Left colon (tissue), 2 donors: ENCODE measurements around the gene THAP5. TPM values are rescaled to one million over a fixed set of nuclear protein-coding genes. Genes with fewer than 3 reads are reported as not detected.

Experiments used
- ATAC-seq: fragments of 200-7000 bp; cut with Tn5 transposase; one replicate; pipeline ENCODE4 v1.9.1; 2020; ENCODE audit warnings: mild to moderate bottlenecking, moderate library complexity
- DNase-seq, 2 donors: peaks; one replicate each; pipeline ENCODE4 v3.0.0-alpha.2; 2020
- intact Hi-C, 2 donors: fragments of 100-400 bp; cut with DNase I in 1 of 2; cut with micrococcal nuclease in 1 of 2; formaldehyde crosslinking; loops; one replicate each; pipeline versions ENCODE4 v1.11.2 to v1.14.0; 2022; cut with DNase I, micrococcal nuclease
- long read RNA-seq: library from polyadenylated mRNA; unstranded; transcript quantifications from one replicate; pipeline ENCODE4 v2.0.0, GENCODE V29; 2021
- total RNA-seq, 2 donors: library from RNA; stranded (reverse); fragmentation: NEBNext Ultra II Directional; extraction: Animal tissue kit (Norgen Biotek cat#: 25700); gene quantifications; one replicate each; pipeline ENCODE4 v1.2.1, GENCODE V29; 2021
- donor health status: DM: no; HTN: no; CAD: no.
- donor health status: DM: yes; HTN: yes; CAD: no.

The THAP5 gene, protein sequence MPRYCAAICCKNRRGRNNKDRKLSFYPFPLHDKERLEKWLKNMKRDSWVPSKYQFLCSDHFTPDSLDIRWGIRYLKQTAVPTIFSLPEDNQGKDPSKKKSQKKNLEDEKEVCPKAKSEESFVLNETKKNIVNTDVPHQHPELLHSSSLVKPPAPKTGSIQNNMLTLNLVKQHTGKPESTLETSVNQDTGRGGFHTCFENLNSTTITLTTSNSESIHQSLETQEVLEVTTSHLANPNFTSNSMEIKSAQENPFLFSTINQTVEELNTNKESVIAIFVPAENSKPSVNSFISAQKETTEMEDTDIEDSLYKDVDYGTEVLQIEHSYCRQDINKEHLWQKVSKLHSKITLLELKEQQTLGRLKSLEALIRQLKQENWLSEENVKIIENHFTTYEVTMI
- total RNA-seq, result 10 to 100 TPM; 15.7 to 20.5 TPM
- long read RNA-seq, transcript THAP5-208 (2 exons, 880 nt), result minor isoform, 5 of 13 reads
- long read RNA-seq, transcript THAP5-203 (3 exons, 3,306 nt), result major isoform, 8 of 13 reads
- long read RNA-seq, partial matches to known transcripts, result 0 of 13 reads
- long read RNA-seq, other reads (novel, unspliced or antisense), result 0 of 13 reads

DNA sequence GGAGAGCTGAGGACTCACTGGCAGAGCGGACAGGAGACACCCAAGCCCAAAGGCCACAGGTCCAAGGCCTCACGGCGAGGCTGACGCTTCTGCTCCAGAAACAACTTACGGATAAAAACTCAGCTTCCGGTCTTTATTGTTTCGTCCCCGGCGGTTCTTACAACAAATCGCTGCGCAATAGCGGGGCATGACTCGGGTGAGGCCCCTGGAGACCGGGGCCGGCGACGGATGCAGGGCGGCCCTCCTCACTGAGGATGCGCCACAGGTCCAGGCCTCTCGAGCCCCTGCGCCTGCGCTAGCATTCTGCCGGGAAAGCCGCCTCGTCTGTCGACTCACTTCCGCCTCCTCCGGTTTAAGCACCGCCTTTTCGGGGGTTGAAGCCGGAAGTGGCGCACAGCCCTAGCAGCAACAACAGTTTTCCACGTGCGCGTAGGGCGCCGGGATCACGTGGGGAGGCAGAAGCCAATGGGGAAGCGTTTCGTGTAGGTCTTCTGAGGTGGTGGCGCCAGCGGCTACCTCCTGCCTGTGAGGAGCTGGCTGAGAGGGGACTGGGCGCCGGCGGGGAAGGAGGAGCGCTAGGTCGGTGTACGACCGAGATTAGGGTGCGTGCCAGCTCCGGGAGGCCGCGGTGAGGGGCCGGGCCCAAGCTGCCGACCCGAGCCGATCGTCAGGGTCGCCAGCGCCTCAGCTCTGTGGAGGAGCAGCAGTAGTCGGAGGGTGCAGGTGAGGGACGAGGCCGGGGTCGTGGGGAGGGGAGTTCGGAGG is at the start of gene THAP5, which contains the start of gene DNAJB9:
THAP5 (minus strand) TSS at position 326 of the 765 bp plus-strand sequence; CDS start at position 189, 137 bp downstream.
DNAJB9 (plus strand) TSS at position 494 of the 765 bp plus-strand sequence. CDS start 1,853 bp downstream, outside the sequence.
- intact Hi-C loops, result loop anchor here in 1 of 2 donors (2.0 kb wide), 1 partner anchor 41 kb away; no protein-coding TSS in a partner anchor
- DNase-seq (peak; percentile 98 to 100), ATAC-seq (peak; percentile 94)

DNA sequence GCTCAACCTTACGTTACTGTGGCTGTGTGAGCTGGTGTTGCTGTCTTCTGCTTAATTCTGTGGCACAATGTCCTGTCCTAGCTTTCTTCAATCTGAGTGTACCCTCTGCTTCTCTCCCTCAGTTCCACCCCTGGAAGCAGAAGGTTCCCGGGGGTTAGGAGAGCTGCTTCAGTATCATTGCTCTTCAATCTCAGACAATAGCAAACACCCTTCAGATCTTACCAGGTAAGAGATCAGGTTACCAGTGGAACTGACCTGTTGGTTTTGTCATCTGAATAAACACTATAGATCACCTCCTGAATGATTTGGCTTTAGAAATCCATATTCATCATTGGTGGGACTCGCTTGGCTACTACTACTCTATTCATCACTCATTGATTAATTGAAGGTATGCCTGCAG is 48.5 kb upstream of the THAP5 start:
- no peak for DNase-seq

DNA sequence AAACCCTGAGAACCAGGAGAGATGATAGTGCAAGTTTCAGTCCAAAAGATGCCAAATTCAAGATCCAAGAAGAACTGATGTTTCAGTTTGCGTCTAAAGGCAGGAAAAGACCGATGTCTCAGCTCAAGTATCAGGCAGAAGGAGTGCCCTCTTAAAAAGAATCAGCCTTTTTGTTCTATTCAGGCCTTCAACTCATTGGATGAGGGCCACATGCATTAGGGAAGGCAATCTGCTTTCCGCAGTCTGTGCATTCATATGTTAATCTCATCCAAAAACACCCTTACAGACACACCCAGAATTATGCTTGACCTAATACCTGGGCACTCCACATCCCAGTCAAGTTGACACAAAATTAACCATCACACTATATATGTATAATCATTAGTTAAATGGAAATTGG is 45.4 kb upstream of the THAP5 start:
- DNase-seq, result no peak
- ATAC-seq, result no peak
- intact Hi-C loops, result no loop called here

More for the DNA sequence above, 48.5 kb upstream of the THAP5 start:
- no peak for ATAC-seq
- intact Hi-C loops, result no loop called here

DNA sequence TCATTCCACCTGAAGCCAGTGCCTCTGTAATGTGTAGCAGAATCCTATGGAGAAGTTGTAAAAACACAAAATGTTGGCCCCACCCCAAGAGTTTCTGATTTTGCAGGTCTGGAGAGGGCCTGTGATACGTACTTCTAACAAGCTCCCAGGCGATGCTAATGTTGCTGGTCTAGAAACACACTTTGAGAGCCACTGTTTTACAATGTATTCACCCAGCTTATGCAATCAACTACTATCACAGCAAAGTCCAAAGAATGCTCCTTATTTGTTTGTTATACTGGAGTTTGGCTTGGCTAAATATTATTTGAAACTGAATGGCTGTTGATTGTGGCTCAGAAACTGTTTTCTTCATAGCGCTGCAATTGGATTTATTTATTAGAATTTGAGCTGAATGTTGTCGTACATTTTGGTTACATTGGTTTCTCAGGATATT is 44.5 kb upstream of the THAP5 start:
- ATAC-seq, result no peak
- intact Hi-C loops, result no loop called here
- DNase-seq, result no peak

DNA sequence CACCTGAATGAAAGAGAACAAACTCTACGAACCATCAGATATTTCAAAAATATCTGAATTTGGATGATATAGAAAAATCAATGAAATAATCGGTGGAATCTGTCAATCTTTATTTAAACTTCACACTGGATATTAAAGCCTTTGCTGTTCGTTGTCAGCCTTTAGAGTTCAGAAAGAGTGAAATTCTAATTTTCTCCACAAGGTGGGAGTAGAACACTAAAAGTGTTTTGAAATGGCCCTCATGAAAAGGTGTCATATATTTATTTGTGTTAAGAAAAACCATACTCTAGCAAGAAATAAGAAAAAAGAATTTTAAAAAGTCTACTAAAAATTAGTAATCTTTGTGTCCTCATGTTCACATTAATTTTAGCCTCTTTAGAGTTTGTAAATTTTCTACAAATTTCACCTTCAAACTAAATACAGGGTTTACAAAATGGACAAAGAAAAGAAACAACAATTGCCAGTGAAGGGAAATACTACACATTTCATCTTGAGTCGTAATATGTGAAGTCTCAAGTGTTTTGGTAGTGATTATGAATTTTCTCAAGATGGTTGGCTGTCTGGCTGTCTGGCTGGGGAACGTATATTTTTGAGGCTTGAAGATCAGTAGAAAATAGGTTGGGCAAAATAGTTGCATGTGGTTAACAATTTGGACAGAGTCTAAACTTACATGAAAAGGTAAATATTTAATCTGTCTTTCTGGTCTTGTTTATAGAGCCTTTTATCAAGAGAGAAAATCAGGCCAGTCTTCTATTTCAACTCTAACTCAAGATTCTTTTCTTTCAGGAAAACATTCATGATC is 43.8 kb upstream of the THAP5 start:
- DNase-seq, result no peak
- intact Hi-C loops, result no loop called here
- peak; percentile 50 for ATAC-seq

DNA sequence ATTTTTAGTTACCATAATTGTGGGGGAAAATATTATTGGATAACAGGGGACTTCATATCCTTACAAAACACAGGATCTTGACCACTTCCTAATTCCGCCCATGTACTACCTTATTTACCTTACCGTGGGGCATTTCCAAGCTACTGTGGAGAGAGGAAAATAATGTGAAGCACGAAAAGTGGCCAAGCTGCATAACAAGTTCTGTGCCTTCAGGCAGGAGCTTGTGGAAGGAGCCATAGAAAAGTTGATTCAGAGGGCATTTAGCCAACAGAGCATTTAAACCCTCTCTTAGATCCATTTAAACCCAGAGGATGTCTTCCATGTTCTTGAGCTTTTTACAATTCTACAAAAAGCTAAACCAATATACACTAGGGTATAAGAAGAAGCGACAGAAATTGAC is 41.8 kb upstream of the THAP5 start:
- intact Hi-C loops, result no loop called here
- ATAC-seq, result no peak
- DNase-seq, result no peak

DNA sequence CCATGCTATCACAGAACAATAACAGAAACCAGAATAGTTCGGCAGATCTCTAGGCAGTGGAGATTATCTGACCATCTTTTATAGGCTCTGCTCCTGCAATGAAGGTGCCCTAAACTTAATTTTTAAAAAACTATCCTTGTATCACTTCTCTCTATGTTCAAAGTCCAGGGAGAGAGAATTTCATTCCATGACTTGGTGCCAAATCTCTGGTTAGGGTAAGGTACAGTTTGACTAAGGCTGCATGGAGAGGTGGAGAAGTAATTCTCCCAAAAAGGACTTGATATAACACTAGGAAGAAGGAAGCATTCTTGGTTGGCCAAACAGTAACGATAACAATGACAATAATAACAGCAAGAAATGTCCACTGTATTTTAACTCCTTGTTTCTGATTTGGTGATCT is 40.1 kb upstream of the THAP5 start:
- no peak for ATAC-seq
- DNase-seq, result no peak
- intact Hi-C loops, result no loop called here

DNA sequence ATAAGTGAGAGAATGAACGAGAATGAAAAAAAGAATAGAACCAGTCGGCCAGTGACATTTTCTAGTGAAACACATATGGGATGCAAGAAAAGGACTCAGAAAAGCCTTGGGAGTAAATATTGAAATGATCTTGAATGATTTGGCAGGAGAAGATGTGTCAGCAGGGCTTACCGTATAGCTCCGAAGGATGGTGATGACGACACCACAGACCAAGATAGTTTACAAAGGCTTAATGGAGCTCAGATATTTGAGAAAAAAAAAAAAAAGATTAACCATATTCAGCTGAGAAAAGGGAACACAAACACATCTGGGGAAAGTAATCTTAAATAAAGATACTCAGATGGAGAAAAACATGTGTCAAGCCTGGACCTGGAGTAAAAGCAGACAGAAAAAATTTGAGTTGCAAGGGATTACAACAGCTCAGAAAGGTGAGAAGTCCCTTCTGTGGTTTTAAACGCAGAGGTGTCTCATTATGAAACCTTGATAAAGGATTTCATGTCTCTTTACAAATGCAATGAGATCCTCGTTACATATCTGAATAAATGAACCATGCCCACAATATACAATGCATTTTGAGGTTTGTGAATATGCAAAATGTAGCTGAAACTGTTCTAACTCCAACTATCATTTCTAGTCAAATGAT is 36.2 kb upstream of the THAP5 start:
- DNase-seq (no peak), ATAC-seq (no peak)
- intact Hi-C loops, result no loop called here

DNA sequence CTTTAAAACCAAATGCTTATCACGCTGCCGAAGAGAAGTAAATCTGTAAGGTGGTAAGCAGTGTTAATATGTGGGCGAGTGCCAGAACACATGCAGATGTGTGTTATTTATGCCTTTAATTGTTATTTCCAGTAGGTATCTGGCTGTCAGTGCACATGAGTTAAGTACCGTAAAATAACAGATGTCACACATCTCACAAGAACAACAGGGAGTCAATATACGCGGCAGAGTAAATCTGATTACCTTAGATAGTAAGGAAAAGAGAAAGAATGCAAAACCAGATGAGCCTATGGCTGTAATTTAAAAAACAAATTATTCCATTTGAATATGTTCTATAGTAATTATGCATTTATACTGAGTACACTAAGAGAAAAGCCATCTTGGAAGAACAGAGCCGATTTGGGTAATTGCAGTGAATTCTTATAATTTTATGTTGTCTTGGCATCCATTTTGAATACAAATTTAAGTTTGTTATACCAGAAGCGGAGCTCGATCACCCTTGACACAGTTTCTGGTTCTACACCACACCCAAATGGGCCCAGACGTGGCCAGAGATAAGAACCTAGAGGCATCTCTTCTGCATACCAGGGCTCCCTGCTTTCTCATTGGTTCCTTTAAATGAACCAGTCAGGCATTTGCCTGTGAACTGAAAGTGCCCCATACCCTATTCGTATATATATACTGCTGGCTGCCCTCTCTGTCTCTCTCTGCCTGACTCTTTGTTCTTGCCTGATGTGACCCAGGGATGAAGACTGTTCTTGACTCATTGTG is 35.0 kb upstream of the THAP5 start:
- no peak for DNase-seq

DNA sequence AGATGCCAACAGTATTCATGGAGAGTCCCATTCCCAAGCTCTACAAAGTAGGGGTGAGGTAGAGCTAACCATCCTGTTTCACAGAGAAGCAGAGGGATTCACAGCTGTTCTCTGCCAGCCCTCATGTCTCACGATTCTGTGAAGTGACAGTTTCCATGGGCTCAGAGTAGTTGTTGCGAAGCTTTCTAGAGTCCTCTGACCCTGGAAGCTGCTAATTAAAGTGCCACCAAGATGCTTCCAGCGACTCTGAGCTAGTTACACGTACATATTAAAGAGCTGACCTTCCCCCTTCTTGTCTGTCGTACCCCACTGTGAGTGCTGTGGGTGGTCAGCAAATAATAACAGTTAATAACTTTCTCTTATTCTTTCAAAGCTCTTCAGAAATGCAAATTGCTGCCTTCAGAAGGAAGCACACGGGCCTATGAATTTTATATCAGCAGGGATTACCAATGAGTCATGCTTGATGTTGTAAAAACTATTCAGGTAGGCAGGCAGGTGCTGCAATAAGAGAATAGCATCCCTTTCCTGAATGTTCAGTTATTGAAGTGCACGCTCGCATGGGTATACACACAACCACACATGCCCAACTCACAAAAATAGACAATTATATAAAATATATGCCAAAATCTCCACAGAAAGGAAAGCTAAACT is 34.3 kb upstream of the THAP5 start:
- intact Hi-C loops, result no loop called here
- peak; percentile 52 for ATAC-seq
- DNase-seq, result no peak

More for the DNA sequence above, 35.0 kb upstream of the THAP5 start:
- ATAC-seq, result no peak
- intact Hi-C loops, result no loop called here

DNA sequence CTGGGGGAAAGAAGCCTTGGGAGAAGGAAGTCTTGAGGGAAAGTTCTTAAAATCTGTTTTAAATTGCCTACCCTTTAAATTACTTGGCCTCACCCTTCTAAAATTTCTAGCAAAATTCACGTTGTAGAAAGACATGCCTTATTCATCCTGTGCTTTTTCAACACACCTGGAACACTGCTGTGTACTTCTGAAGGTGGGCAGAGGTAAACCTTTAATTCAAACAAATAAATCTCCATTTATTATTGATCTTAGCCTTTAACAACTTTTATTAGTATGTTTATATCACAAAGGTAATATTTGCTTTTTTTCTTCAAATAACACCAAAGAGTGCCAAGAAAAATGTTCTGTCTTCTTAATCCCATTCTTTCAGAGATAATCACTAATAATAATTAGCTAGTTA is 30.9 kb upstream of the THAP5 start:
- ATAC-seq, result no peak
- intact Hi-C loops, result no loop called here
- DNase-seq, result no peak

DNA sequence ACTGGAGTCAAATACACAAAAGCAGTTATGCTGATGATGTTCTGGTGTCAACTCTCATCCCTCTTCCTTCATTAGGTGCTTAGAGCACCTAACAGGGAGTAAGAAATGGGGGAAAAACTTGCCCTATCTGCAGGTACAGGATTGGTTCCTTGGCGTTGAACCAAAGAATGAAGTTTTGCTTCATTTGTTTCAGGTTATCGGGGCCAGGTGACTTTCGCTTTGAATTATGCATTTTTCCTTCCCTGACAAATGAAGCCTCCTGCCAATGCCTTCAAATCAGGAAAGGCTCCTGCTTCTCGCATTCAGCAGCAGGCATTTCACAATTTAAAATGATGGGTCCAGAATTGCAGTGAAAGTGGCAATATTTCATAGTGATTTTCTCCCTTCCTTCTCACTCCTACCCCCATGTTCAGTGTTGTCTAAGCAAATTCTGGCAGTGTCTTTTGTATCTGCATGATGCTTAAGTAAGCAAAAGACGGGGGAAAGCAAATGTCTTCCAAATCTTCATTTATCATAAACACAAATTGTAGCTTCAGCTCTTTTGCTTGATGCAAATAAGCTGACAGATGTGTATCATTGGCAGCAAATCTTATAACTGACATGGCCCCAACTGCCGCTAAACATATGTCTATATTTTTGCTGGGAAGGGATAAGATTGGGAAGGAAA is 29.5 kb upstream of the THAP5 start:
- no peak for DNase-seq
- intact Hi-C loops, result no loop called here
- no peak for ATAC-seq

DNA sequence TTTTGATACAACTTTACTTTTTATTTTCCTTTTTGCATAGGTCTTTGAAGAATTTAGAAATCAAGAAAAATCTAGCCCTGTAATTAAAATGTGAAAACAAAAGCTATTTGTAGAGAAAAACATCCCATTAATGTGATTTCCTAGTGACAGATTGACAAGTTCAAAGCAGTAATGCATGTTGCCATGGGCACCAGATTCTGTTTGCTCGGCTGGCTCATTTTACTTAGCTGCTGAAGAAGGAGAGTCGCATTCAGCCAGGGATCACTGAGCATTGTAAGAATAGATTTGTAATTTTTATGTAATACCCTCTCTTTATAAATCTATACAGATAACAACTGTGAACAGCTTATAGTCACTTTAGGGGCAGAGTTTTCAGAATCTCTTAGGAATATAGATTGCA is 28.6 kb upstream of the THAP5 start:
- no peak for ATAC-seq
- DNase-seq, result no peak
- intact Hi-C loops, result no loop called here

DNA sequence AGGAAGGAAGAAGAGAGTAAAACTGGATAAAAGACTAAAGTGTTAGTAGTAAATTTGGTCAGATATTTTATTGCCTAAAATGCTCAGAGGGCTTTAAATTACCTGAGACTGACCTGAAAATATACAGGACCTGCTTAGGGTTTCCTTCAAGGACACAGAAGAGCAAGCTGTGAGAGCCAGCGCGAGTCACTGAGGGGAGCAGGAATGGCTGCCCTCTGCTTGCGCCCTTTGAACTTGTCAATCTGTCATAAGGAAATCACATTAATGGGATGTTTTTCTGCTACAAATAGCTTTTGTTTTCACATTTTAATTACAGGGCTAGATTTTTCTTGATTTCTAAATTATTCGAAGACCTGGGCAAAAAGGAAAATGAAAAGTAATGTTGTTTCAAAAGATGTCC is 27.1 kb upstream of the THAP5 start:
- ATAC-seq, result no peak
- DNase-seq, result no peak
- intact Hi-C loops, result no loop called here

DNA sequence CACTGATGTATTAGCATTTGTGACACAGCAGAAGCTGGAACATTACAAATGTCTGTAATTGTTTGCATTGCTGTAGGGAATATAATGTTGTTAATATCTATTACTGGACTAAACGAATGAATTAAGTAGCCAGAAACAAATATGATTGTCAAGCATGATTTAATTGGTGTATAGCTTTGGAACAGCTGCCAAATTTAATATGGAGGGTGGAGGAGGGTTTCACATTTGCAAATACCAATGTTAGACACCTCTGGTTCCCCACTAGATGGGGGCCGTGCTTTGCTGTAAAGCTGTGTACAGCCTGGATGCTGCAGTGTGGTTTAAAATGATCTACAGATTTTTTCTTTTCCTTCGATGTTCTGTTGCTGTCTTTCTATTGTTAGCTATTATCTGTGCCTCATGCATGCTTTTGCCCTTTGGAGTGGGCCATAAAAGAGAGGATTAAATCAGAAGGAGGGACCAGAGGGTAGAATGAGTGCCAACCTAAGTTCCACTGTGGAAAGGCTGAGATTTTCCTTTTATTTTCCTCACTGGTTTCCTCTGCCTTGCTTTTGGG is 23.2 kb upstream of the THAP5 start:
- DNase-seq, result no peak
- no peak for ATAC-seq
- intact Hi-C loops, result no loop called here

DNA sequence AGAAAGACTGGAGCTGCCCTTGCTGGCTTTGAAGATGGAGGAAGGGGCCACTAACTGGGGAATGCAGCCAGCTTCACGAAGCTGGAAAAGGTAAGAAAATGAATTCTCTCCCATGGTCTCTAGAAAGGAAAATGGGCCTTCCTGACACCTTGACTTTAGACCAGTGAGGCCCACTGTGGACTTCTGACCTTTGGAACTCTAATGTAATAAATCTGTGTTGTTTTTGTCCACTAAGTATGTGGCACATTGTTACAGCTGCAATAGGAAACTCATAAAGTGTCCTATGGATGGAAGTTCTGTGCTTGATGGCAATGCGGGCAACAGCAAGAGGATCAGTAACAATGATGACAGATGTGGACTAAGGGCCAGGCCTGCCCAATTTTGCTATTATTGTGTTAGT is 21.1 kb upstream of the THAP5 start:
- intact Hi-C loops, result no loop called here
- no peak for ATAC-seq
- DNase-seq, result no peak
